Retina (tissue), 1 donor: Measurements from ENCODE around the gene RAMP2.
A peak's percentile ranks its signal among the peaks of the same experiment; 100 is the strongest.

Experiments used
- DNase-seq: peaks from one replicate; pipeline ENCODE4 v3.0.0-alpha.2; 2016

RAMP2 gene

GRCh38 chr17:42795465-42795864, 34.4 kb downstream of the RAMP2 start:
- DNase-seq, result no peak

DNA sequence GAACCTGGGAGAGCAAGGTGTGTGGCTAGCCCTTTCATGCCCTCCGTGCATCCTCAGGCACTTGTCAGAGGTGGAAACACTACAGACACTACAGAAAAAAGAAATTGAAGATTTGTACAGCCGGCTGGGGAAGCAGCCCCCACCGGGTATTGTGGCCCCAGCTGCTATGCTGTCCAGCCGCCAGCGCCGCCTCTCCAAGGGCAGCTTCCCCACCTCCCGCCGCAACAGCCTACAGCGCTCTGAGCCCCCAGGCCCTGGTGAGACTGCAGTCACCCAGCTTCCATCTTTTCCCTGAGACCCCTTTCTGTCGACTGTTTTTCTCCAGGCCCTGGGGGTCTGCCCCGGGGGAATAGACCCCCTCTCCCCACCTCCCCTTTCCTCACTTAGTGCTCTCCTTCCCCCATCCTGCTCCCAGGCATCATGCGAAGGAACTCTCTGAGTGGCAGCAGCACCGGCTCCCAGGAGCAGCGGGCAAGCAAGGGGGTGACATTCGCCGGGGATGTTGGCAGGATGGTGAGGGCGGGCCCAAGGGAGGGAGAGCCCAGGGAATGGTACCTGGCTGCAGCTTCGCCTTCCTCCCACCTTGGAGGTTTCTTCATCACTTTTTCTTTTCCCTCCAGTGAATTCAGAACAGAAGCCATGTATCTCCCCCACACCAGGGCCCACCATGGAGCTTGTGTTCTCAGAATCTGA, 35.2 kb downstream of the RAMP2 start:
- no peak for DNase-seq

GRCh38 chr17:42797067-42798007, 36.3 kb downstream of the RAMP2 start:
- DNase-seq, result no peak

GRCh38 chr17:42798011-42798382, 37.0 kb downstream of the RAMP2 start:
- DNase-seq, result peak; percentile 16

DNA sequence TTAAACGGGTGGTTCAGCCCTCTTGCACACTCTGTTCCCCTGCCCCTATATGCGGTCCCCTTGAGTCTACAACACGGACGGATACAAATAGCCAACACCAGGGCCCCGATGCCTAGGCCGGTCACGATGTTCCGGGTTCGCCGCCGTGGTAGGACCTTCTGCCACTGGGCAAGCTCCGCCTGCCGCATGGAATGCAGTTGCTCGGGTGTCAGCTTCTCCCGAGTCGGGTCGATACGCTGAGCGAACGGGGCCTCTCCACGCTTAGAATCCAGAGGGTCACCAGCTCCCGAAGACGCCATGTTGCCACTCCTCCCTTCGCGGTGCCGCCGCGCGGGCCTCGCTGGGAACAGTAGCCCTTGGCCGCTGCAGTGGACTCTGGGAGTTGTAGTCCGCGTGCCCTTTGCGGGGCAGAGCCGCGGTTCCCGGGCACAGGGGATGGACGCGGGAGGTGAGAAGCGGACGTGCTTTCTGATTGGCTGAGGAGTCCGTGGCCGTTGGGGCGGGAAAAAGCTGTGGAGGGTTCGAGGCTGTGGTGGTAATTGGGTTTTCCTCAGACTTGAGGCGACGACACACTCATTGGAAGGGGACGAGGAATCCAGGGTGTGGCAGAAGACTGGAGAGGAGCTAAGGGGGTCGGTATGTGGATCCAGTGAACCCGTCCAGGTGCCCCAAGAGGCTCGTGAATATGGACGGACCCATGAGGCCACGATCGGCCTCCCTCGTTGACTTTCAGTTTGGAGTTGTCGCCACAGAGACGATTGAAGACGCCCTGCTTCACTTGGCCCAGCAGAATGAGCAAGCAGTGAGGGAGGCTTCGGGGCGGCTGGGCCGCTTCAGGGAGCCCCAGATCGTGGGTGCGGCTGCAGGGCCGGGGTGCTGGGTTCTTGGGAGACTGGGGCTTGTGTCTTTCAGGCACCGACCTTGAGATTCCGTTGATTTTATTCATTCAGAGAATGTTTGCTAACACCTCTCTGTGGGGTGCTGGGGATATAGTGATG, 37.7 kb downstream of the RAMP2 start, which contains the start of the genes CNTD1 and COA3:
Gene CNTD1 (plus strand): TSS at position 479 of the 998 bp plus-strand sequence. CDS start 207 bp downstream, at position 686.
Gene COA3 (minus strand): TSS at position 322 of the 998 bp plus-strand sequence. CDS start 23 bp downstream, at position 299.
- DNase-seq, result peak; percentile 91

DNA sequence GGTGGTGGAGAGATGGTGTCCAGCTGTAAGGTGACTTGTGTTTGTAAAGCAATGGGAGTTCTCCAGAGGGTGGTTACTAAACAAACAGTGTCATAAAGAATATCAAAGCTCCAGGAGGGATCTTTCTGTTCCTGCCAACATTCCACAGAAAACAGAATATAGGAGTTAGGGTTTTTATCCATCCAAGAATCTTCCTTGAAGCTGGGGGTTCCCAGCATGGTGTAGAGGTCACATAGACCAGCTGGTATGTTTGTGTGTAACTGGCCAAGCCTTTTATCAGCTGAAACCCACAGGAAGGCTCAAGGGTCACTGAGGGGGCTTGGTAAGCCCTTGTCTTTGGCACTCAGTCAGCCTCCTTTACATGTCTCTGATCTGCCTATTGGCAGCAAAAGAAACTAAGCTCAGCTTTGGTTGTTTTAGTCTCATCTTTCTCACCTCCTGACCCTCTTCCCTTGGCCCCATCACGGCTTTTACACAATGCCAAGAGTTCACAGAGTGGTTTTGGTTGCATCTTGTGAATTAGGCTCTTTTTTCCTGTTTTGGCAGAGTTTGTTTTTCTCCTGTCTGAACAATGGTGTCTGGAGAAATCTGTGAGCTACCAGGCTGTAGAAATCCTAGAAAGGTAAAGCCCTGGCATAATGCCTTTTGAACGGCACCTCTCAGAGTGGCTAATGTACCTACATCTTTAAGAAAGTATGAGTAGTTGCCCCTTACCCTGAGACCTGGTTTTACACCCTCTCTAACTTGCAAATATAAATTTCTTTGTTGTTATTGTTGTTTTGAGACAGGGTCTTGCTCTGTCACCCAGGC, 42.3 kb downstream of the RAMP2 start:
- DNase-seq, result no peak

DNA sequence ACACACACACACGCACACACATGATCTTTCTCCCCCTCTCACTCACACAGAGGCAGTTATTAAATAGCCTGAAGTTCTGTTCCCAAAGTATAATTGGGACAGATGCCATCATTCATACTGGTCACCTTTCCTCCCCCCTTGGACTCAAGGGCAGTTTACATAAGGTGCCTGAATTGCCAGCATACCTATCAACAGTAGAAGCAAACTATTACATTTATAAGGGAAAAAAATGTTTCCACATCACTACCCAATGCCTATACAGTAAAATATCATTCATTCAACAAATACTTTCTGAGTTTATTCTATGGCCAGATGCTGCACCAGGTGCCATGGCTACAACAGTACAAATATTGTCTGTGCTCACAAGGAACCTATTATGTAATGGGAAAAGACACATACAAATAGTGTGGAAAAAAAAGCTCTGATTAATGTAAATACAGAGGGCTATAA, 43.9 kb downstream of the RAMP2 start:
- no peak for DNase-seq

GRCh38 chr17:42806249-42806648, 45.2 kb downstream of the RAMP2 start:
- no peak for DNase-seq

- DNase-seq, result no peak
These were observed 48.2 kb downstream of the RAMP2 start for GRCh38 chr17:42809250-42809649.
